ENCODE measurements around the gene FBXO42.

DNA sequence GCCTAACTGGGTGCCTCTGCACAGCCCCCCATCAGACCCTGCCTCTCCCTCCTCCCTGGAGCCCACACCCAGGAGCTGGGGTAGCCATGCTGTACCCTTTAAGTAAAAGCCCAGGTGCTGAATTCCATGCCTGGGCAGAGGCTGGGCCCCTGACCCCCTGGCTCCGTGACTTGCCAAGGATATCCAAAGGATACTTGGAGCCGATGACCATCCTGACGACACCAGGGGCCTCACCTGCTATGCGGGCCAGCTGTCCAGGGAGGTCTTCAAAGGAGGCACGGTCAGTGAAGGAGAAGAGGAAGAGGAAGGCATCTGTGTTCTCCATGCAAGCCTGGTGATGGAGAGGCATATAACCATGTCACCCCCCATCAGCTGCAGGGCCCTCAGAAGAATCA, 120.0 kb downstream of the FBXO42 start:
- TF ChIP-seq, protein P1, sequence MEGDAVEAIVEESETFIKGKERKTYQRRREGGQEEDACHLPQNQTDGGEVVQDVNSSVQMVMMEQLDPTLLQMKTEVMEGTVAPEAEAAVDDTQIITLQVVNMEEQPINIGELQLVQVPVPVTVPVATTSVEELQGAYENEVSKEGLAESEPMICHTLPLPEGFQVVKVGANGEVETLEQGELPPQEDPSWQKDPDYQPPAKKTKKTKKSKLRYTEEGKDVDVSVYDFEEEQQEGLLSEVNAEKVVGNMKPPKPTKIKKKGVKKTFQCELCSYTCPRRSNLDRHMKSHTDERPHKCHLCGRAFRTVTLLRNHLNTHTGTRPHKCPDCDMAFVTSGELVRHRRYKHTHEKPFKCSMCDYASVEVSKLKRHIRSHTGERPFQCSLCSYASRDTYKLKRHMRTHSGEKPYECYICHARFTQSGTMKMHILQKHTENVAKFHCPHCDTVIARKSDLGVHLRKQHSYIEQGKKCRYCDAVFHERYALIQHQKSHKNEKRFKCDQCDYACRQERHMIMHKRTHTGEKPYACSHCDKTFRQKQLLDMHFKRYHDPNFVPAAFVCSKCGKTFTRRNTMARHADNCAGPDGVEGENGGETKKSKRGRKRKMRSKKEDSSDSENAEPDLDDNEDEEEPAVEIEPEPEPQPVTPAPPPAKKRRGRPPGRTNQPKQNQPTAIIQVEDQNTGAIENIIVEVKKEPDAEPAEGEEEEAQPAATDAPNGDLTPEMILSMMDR (IDR thresholded peaks at IDR 0.05) = no peak
- TF ChIP-seq POLR2A (IDR thresholded peaks at IDR 0.05) = no peak

All from right lobe of liver (tissue), 4 donors.